ENCODE results near the gene PRSS12.
"Not testable (repeated sequence)": the region's sequence is repeated elsewhere in the genome, so short reads cannot be mapped to it uniquely, and the experiment has no call there.

The PRSS12 gene

GRCh38 chr4:118271788-118272187 is 81.0 kb downstream of the PRSS12 start:
- no peak for DNase-seq

- peak; percentile 50 for DNase-seq
These were observed 82.3 kb downstream of the PRSS12 start for GRCh38 chr4:118270492-118270891.

GRCh38 chr4:118268780-118269179 is 84.0 kb downstream of the PRSS12 start:
- no peak for DNase-seq

GRCh38 chr4:118266145-118266496 is 86.7 kb downstream of the PRSS12 start:
- not testable (repeated sequence) for DNase-seq

GRCh38 chr4:118265312-118266144 is 87.3 kb downstream of the PRSS12 start:
- DNase-seq: peak; percentile 27

GRCh38 chr4:118264096-118264495 is 88.7 kb downstream of the PRSS12 start:
- DNase-seq: no peak

- no peak for DNase-seq
These were observed 92.5 kb downstream of the PRSS12 start for GRCh38 chr4:118260309-118260708.

- no peak for DNase-seq
These were observed 93.7 kb downstream of the PRSS12 start for GRCh38 chr4:118259111-118259510.

GRCh38 chr4:118254368-118254767 is 98.4 kb downstream of the PRSS12 start:
- DNase-seq: no peak

GRCh38 chr4:118249890-118250289 is 102.9 kb downstream of the PRSS12 start:
- DNase-seq: no peak

GRCh38 chr4:118237531-118237930 is 115.3 kb downstream of the PRSS12 start:
- no peak for DNase-seq

- DNase-seq: no peak
These were observed 117.2 kb downstream of the PRSS12 start for GRCh38 chr4:118235566-118236120.
